ENCODE results near the gene CHMP1A.

The CHMP1A gene

DNA sequence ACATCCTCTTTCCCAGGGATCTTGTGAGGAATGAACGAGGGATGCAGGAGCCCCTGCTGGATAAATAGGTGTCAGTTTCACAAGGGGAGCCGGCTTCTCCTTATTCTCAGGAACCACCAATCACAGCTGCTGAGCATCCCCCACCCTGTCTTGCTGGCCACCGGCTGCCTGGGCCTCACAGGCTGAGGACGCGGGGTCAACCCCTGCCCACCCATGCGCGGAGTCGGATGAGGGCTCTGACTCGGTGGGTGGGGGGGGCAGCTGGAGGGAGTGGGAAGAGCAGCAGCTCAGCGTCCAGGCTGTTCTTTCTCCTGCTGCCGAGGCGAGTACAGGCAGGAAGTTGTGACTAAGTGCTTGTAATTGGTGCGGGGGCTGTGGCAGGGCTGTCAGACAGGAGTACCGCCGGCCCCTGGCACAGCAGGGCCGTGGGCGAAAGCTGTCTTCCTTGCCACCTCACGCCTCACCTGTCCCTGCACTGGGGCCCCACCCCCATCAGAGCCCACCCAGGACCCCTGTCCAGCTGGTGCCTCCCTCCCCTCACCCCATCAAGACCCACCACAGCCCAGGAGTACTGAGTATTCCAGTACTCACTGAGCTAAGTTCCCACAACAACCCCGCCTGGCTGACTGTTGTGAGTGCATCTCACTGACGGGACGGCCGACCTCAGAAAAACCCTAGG, 55.1 kb downstream of the CHMP1A start:
- no peak for DNase-seq

DNA sequence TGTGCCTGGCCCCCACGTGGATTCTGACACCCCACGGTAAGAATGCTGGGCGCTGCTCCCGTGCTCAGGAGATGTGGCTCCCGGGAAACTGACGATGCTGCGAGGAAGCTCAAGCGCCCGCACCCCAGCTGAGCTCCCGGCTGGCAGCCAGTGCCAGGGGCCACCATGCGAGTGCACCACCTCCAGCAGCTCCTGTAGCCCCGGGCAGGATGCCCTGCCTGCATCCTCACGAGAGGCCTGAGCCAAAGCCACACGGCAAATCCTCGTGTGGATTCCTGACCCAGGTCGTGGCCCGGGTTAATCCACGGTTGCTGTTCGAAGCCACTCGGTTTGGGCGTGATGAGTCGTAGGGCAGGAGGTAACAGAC, 55.6 kb downstream of the CHMP1A start:
- no peak for DNase-seq

DNA sequence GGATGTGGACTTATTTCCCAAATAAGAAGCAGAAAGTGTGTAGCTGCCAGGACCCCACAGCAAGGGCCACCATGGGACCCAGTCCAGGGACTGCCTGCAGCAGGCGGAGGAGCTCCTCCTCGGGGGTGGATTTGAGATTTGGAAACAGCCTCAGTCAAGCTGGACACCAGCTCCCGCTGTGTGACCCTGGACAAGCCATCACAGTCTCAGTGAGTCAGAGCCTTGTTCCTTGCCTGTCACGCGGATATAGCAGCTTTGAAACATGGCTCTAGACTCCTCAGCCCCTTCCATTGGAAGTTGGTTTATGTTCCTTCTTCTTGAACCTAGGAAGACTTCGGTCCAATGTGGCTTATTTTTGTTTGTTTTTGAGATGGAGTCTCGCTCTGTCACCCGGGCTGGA, 56.6 kb downstream of the CHMP1A start:
- no peak for DNase-seq

GRCh38 chr16:89600427-89600826, 57.1 kb downstream of the CHMP1A start:
- no peak for DNase-seq

DNA sequence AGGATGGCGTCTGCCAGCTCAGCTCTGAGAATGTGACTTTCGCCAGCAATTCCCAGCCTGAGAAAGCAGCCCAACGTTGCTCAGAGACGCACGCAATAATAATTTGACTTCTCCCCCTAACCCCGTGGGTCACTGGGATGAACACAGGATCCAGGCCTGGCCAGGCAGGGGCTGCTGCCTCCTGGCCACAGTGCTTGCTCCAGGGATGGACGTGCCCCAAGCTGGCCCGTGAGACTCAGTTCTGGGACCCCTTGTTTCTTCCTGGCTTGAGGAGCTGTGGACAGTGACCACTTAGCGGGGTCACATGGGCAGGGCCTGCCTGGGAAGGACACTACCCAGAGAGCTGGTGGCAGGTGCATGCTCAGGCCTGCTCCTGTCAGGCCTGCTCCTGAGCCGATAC, 57.6 kb downstream of the CHMP1A start:
- DNase-seq, result no peak

DNA sequence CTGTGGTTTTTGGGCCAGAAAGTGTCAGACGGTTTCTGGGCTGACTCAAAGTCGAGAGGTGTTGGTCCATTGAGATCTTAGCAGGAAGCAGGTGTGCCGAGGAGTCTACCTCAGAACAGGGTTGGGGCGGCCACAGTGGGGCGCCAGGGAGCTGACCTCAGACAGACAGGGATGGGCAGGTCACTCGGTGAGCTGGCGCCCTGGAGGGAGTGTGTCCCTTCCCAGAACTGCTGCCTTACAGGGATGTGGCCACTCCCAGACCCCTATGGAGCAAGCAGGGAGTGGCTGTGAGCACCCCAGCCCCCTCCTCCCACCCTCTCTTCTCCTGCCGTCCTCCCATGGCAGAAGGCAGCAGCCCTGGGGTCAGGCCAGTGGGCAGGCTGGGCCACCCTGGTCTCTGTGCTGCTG, 58.1 kb downstream of the CHMP1A start:
- DNase-seq, result no peak

DNA sequence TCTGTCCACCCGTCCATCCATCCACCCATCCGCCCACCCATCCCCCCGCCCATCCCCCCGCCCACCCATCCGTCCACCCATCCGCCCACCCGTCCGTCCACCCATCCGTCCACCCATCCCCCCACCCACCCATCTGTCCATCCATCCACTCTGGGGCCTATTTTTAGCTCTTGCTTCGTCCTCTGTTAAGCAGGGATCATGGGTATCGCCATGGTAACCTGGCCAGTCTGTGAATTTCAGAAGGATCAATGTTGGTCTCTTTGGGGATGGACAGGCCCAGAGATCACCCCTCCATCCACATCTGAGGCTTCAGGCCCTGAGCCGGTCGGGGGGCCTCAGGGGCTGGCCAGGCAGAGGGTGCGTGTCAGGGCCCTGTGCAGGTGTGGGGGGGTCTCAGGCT, 59.3 kb downstream of the CHMP1A start:
- DNase-seq, result no peak

DNA sequence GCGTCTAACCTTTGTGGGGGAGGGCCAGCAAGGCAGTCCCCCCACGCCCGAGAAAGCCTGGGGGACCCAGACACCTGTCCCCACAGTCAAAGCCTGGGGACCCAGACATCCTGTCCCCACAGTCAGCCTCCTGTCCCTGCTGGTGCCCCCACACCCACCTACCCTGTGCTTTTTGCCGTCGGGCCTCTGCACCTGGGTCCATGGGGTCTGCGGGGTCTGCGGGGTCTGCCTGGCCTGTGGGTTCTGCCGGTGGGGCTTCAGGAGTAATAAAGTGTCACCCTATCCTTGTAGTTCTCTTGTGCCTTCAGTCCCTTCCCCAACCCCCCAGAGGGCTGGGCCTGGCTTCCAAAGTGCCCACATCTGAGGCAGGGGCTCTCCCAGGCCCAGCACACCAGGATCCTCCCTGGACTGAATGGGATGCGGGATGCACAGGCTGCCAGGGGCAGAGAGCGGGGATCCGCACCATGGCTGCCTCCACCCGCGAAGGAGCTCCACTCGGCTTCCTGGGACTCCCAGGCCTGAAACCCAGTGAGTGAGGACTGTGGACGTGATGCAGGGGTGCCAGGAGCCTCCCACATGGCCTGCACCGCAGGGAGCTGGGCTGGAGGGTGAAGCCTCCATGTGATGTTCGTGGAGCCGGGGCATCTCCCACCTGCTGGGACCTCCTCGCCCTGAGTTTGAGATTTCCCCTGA, 60.4 kb downstream of the CHMP1A start:
- DNase-seq, result no peak

GRCh38 chr16:89596061-89596689, 61.3 kb downstream of the CHMP1A start:
- DNase-seq, result no peak

GRCh38 chr16:89595330-89596060, 62.0 kb downstream of the CHMP1A start:
- no peak for DNase-seq

Data from NCI-H1436 treated with DMSO at 0.1 percent for 48 hours (cell line).